Measurements from ENCODE around the gene FOCAD. TPM values are rescaled to one million over a fixed set of nuclear protein-coding genes. Genes with fewer than 3 reads are reported as not detected.
"Not testable (repeated sequence)": the region's sequence is repeated elsewhere in the genome, so short reads cannot be mapped to it uniquely, and the experiment has no call there.

FOCAD gene
- polyA plus RNA-seq, 12 donors, result 14.9 to 24.1 (median 19.4) TPM; not detected in 1

GRCh38 chr9:20950707-20951106 lies 266.6 kb downstream of the FOCAD start:
- DNase-seq, result no peak

- DNase-seq, result peak; percentile 69
Observed at GRCh38 chr9:20962536-20963225, 278.6 kb downstream of the FOCAD start.

DNA sequence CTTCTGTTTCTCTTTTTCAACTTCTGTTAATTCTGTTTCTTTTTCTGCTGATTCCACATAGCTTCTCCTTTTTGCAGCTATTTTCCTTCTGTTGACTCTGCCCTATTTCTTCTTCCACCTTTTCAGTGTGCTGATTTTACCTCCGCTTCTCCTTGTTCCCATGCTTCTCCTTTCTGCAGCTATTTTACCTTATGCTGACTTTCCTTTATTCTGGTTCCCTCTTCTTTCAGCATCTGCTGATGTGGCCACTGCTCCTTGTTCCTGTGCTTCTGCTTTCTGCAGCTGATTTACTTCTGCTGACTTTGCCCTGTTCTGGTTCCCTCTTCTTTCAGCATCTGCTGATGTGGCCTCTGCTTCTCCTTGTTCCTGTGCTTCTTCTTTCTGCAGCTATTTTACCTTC lies 288.6 kb downstream of the FOCAD start:
- no peak for DNase-seq

GRCh38 chr9:20973246-20973947 lies 289.3 kb downstream of the FOCAD start:
- not testable (repeated sequence) for DNase-seq

DNA sequence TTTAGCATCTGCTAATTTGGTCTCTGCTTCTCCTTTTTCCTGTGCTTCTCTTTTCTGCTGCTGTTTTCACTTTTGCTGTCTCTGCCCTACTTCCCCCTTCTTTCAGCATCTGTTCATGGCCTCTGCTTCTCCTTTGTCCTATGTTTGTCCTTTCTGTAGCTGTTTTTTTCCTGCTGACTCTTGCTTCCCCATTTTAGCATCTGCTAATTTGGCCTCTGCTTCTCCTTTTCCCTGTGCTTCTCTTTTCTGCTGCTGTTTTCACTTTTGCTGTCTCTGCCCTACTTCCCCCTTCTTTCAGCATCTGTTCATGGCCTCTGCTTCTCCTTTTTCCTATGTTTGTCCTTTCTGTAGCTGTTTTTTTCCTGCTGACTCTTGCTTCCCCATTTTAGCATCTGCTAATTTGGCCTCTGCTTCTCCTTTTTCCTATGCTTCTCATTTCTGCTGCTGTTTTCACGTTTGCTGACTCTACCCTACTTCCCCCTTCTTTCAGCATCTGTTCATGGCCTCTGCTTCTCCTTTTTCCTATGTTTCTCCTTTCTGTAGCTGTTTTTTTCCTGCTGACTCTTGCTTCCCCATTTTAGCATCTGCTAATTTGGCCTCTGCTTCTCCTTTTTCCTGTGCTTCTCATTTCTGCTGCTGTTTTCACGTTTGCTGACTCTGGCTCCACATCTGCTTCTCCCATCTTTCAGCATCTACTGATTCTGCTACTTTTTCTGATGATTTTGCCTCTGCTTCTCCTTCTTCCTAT lies 290.3 kb downstream of the FOCAD start:
- DNase-seq, result not testable (repeated sequence)

DNA sequence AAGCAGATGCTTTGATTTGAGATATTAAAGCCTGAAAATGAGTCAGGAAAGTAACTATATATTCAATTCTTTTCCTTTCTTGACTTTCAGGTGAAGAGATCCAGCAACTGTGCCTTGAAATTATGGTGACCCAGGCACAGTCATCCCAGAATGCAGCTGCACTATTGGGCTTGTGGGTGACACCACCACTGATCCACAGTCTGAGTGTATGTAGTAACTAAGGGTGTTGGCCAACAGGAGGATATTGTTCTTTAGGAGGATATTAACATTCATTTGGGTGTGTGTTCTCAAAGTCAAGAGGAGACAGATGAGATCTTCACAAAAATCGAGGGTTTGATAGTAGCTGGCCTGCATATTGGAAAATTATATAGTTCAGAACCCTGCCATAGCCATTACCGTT lies 294.2 kb downstream of the FOCAD start:
- DNase-seq, result no peak

DNA sequence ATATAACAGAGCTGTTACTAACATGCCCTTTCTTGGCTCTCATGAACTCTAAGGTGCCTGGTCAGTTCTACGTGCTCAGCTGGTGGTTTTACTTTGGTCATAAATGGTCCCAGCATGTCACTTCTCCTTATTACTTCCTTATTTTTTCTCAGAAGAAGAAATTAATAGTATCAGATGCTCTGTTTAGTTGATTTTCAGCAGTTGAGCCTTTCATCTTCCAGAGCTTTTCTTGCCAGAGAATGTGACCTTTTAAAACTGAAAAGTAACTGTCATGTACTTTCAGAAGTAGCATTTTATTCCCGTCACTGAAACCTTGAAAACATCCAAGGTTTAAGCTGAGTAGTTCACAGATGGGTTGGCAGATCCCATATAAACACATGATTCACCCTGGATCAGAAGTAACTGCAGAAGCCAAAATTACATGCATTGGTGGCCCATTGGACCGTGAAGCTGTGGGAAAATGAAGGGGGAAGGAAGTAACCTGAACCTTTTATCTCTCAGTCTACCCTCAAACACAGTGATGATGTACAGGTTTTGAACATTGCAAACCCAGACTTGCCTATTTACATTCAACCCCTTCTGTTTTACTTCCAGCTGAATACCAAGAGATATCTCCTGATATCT lies 296.9 kb downstream of the FOCAD start:
- peak; percentile 29 for DNase-seq

DNA sequence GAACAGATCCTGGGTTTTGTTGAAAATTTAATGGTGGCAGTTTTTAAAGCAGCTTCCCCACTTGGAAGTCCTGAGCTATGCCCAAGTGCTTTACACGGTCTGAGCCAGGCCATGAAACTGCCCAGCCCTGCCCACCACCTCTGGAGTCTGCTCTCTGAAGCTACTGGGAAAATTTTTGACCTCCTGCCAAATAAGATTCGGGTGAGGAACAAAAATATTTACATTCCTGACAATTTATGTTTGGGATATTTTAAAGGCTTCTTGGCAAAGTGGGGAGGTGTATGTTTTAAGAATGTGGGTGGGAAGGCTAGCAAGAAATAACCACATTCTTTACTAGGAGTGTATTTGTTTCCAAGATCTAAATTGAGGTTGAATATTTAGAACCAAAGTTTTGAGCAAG lies 297.4 kb downstream of the FOCAD start:
- DNase-seq, result no peak

DNA sequence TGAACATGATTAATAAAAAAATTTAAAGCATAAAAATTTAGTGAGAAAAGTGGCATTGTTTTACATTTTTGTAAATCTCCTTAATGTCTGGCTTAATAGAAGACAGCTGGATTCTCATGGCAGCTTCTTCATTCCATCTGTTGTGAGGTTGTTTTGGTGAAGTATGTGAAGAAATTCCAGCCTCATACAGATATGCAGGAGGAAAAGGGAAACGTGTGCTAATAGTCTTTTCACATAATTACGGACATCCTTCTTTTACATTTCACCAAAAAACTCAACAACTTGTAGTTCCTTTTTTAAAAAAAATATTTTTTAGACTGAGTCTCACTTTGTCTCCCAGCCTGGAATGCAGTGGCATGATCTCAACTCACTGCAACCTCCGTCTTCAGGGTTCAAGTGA lies 300.4 kb downstream of the FOCAD start:
- DNase-seq, result no peak

GRCh38 chr9:20985851-20986600 lies 302.0 kb downstream of the FOCAD start:
- no peak for DNase-seq

DNA sequence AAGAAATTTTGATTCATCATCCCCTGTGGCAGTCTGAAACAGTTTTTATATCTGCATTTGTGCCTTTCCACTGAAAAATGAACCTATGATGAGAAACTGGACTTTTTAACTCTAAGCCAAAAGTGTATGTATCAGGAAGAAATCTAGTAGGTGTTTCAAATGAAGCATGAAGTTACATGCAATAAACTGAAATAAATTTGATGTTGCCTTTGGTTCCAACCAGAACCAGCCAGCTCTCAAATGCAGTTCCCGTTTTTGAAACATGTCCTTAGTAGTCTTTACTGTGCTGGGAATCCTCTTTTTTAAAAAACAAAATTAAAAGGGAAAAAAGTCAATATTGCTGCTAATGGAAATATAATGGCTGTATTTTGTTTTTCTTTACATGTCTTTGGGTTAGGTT lies 303.5 kb downstream of the FOCAD start:
- DNase-seq, result no peak

DNA sequence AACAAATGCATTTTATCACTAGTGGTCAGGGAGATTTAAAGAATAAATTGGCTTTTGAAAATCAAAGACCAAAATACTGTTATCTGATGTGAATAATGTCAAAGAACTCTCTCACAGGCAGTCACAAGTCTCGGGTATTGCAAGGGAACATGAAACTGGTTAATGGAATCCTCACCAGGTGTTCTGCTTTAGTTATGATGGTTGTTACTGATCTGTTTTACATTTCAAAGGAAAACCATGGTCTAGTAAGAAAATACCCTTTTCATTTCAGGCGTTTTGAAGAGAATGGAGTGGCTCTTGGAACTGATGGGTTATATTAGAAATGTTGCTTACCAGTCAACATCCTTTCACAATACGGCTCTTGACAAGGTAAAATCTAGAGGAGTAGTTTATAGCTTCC lies 304.0 kb downstream of the FOCAD start:
- no peak for DNase-seq

DNA sequence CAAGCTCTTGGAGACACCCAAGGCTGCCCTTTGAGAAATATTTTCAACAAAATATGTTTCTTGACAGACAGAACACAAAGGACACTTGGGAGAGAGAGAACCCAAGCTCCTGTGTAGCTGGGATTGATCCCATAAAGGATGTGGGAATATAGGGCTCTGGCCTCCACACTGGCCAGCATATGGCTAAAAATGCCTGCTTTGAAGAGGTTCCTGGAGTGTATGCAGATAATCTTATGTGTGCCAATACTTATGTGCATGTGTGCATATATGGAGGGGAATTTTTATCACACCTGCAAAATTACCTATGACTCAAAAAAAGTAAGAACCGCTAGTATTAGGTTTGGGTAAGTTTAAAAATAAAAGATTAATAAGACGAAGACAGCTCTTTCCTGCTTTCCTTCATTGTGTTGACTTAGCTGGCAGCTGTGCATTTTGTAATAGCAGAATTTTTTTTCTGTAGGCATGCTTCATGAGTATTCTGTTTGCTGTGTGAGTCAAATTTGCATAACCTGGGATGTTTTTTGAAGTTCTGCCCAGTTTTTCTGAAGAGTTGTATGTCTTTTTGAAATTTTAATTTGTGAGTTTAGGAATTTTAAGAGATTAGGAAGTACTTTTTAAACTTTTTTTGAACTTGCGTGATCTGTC lies 304.7 kb downstream of the FOCAD start:
- no peak for DNase-seq

- no peak for DNase-seq
Observed at GRCh38 chr9:20989923-20990341, 305.9 kb downstream of the FOCAD start.

DNA sequence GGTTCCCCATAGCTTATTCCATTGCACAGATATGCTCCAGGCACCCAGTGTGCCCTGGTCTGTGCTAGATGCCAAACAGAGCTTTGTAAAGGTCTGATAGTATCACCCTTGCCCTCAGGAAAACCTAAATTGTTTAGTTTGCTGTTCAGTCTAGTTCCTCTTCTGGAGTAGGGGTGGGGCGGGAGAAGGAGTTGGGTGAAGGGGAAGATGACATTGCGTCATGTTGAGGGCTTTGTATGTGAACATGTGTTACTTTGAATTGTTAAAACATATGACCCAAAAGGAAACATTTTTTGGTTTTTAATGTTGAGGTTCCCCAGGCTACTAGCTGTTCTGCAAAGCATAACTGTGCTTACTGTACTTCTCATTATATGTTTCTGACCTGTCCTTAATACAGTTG lies 306.8 kb downstream of the FOCAD start:
- no peak for DNase-seq

- DNase-seq, result no peak
Observed at GRCh38 chr9:20994486-20994885, 310.4 kb downstream of the FOCAD start.

DNA sequence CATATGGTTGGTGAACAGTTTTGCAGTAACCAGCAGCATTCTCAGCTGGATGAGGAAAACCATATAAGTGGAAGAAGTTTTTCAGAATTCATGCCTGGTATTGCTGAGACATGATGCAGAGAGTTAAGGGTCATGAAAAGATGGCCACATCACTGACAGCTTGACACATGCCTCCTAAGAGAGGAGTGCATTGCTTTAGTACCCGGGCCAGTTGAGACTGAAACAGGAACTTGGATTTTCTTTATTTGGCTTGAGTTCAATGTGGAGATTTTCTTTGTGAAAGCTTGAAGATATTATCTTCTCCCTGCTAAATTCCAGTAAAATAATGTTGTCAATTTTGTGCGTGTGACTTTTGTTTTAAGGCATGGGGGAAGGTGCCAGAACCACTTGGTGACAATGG lies 311.6 kb downstream of the FOCAD start:
- DNase-seq, result no peak

- no peak for DNase-seq
Observed at GRCh38 chr9:20996809-20997208, 312.8 kb downstream of the FOCAD start.

GRCh38 chr9:20997503-20998076 lies 313.5 kb downstream of the FOCAD start:
- DNase-seq, result no peak

DNA sequence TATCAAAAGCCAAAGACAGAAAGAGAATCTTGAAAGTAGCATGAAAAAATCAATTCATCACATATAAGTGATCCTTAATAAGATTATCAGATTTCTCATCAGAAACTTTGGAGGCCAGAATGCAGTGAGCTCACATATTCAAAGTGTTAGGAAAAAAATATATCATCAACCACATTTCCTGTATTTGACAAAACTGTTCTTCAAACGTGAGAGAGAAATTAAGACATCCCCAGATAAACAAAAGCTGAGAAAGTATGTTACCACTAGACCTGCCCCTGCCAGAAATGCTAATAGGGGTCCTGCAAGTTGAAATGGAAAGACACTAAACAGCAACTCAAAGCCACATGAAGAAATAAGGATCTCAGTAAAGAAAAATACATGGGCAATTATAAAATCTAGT lies 317.5 kb downstream of the FOCAD start:
- no peak for DNase-seq

DNA sequence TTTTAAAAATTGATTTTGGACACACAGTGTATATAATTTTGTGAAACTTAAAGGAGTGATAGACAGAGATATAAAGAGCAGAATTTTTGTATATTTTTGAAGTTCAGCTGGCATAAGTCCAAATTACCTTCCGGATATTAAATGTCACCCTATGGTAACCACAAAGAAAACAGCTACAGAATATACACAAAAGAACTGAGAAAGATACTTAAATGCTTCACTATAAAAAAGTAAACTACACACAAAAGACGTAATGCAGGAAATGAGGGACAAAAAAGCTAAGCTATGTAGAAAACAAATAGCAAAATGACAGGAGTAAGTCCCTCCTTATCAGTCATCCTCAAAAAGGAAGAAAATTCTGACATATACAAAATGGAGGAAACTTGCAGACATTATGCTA lies 318.0 kb downstream of the FOCAD start:
- DNase-seq, result no peak

All from muscle of arm (tissue), 12 donors.